Liver (tissue), 3 donors: Measurements from ENCODE around the gene EP300.

Experiments
- EGR1 ChIP-seq, 2 donors: IDR thresholded peaks; 2 replicates each; pipeline ENCODE4 v1.6.1; 2016 to 2018; ENCODE audit warnings: antibody characterized with exemption in 2 of 2, low read depth in 2 of 2
- HNF4A ChIP-seq, 2 donors: conservative IDR thresholded peaks; 2 replicates each; pipeline ENCODE4 v1.6.1; 2016; ENCODE audit warnings: antibody characterized with exemption in 2 of 2, mild to moderate bottlenecking in 2 of 2
- JUND ChIP-seq, 2 donors: IDR thresholded peaks; 2 replicates each; pipeline ENCODE4 v1.6.1; 2016; ENCODE audit warnings: antibody characterized with exemption in 2 of 2
- MAX ChIP-seq: IDR thresholded peaks from 2 replicates; pipeline ENCODE4 v1.6.1; 2016; ENCODE audit warnings: antibody characterized with exemption
- RAD21 ChIP-seq, 2 donors: IDR thresholded peaks; 2 replicates each; pipeline ENCODE4 v1.6.1; 2016; ENCODE audit warnings: antibody characterized with exemption in 2 of 2, mild to moderate bottlenecking in 2 of 2
- TAF1 ChIP-seq: conservative IDR thresholded peaks from 2 replicates; pipeline ENCODE4 v1.6.1; 2016; ENCODE audit warnings: antibody characterized with exemption, mild to moderate bottlenecking
- YY1 ChIP-seq: IDR thresholded peaks from 2 replicates; pipeline ENCODE4 v1.6.1; 2016; ENCODE audit warnings: antibody characterized with exemption, mild to moderate bottlenecking
- TF ChIP-seq, protein P1 (sequence below): fragments of 150-350 bp; IDR thresholded peaks from 2 replicates; pipeline ENCODE4 v1.5.1; 2017; ENCODE audit warnings: improper control_type of control experiment, low read depth, low read length; ENCODE audit not compliant: missing input control
- TF ChIP-seq, protein P2 (sequence below): IDR thresholded peaks from 2 replicates; pipeline ENCODE4 v1.6.1; 2016; ENCODE audit warnings: antibody characterized with exemption
- donor health status: healthy.
- donor health status: healthy.

DNA sequence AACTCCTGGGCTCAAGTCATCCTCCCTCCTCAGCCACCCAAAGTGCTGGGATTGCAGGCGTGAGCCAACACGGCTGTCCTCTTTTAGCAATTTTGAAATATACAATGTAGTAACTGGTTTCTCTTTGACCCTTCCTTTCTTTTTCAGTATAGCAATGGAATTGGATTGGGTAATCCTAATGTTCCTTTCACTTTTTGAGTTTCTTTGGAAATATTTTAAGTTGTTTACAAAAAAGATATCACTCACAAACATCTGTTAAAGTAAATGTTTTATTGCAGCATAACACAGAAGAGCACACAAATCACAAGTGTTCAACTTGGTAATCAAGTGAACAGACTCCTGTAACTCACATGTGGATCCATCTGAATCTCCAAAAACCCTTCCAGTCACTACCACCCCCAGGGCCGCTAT is 44.6 kb upstream of the EP300 start:
- TF ChIP-seq, protein P1, sequence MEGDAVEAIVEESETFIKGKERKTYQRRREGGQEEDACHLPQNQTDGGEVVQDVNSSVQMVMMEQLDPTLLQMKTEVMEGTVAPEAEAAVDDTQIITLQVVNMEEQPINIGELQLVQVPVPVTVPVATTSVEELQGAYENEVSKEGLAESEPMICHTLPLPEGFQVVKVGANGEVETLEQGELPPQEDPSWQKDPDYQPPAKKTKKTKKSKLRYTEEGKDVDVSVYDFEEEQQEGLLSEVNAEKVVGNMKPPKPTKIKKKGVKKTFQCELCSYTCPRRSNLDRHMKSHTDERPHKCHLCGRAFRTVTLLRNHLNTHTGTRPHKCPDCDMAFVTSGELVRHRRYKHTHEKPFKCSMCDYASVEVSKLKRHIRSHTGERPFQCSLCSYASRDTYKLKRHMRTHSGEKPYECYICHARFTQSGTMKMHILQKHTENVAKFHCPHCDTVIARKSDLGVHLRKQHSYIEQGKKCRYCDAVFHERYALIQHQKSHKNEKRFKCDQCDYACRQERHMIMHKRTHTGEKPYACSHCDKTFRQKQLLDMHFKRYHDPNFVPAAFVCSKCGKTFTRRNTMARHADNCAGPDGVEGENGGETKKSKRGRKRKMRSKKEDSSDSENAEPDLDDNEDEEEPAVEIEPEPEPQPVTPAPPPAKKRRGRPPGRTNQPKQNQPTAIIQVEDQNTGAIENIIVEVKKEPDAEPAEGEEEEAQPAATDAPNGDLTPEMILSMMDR, result no peak
- TF ChIP-seq MAX (no peak), JUND (IDR thresholded peaks at IDR 0.05) (no peak), TAF1 (no peak), YY1 (no peak), RAD21 (IDR thresholded peaks at IDR 0.05) (no peak), EGR1 (IDR thresholded peaks at IDR 0.05; ENCODE audit: low read depth in 2 of 2) (no peak), HNF4A (conservative IDR thresholded peaks at IDR 0.05) (no peak)
- TF ChIP-seq, protein P2, sequence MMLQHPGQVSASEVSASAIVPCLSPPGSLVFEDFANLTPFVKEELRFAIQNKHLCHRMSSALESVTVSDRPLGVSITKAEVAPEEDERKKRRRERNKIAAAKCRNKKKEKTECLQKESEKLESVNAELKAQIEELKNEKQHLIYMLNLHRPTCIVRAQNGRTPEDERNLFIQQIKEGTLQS, result no peak
